GM20000 (cell line): ENCODE data around the gene C9orf85.
A peak's percentile ranks its signal among the peaks of the same experiment; 100 is the strongest.

Source experiments
- DNase-seq: peaks from one replicate; pipeline ENCODE4 v3.0.0; 2012; ENCODE audit warnings: low spot score
- CTCF ChIP-seq: IDR thresholded peaks from 2 replicates; pipeline ENCODE4 v1.5.1; 2012; ENCODE audit warnings: mild to moderate bottlenecking, control low read depth; ENCODE audit errors: extremely low read depth, missing control alignments

The C9orf85 gene

GRCh38 chr9:71911061-71911907 is at the start of gene C9orf85, which contains the start of gene ABHD17B:
C9orf85 (plus strand) TSS chr9:71911639; CDS start chr9:71911735, 96 bp downstream.
ABHD17B (minus strand) TSS chr9:71911193; CDS start chr9:71875080, 36,113 bp downstream.
- peak; percentile 97 for DNase-seq
- no peak for TF ChIP-seq CTCF

GRCh38 chr9:71863631-71864030 is 47.8 kb upstream of the C9orf85 start:
- DNase-seq: no peak
- TF ChIP-seq CTCF: no peak

- no peak for DNase-seq
- TF ChIP-seq CTCF: no peak
Observed at GRCh38 chr9:71875345-71875744, 36.1 kb upstream of the C9orf85 start.

GRCh38 chr9:71876106-71876505 is 35.3 kb upstream of the C9orf85 start:
- TF ChIP-seq CTCF: no peak
- no peak for DNase-seq

- no peak for DNase-seq
- no peak for TF ChIP-seq CTCF
Observed at GRCh38 chr9:71876829-71877228, 34.6 kb upstream of the C9orf85 start.

GRCh38 chr9:71878327-71879274 is 32.8 kb upstream of the C9orf85 start:
- no peak for TF ChIP-seq CTCF
- DNase-seq: no peak
